Uterine smooth muscle cell (primary cell): Measurements from ENCODE around the gene PELO. TPM values are rescaled to one million over a fixed set of nuclear protein-coding genes. Genes with fewer than 3 reads are reported as not detected.

ENCODE experiments used
- total RNA-seq: library from RNA; depleted of rRNA; stranded (reverse); fragments of >200 nt; gene quantifications from 2 replicates; pipeline ENCODE4 v1.2.3, GENCODE V29; 2014

Gene PELO, protein sequence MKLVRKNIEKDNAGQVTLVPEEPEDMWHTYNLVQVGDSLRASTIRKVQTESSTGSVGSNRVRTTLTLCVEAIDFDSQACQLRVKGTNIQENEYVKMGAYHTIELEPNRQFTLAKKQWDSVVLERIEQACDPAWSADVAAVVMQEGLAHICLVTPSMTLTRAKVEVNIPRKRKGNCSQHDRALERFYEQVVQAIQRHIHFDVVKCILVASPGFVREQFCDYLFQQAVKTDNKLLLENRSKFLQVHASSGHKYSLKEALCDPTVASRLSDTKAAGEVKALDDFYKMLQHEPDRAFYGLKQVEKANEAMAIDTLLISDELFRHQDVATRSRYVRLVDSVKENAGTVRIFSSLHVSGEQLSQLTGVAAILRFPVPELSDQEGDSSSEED
- total RNA-seq: 35.6 and 39.1 TPM in 2 replicates

DNA sequence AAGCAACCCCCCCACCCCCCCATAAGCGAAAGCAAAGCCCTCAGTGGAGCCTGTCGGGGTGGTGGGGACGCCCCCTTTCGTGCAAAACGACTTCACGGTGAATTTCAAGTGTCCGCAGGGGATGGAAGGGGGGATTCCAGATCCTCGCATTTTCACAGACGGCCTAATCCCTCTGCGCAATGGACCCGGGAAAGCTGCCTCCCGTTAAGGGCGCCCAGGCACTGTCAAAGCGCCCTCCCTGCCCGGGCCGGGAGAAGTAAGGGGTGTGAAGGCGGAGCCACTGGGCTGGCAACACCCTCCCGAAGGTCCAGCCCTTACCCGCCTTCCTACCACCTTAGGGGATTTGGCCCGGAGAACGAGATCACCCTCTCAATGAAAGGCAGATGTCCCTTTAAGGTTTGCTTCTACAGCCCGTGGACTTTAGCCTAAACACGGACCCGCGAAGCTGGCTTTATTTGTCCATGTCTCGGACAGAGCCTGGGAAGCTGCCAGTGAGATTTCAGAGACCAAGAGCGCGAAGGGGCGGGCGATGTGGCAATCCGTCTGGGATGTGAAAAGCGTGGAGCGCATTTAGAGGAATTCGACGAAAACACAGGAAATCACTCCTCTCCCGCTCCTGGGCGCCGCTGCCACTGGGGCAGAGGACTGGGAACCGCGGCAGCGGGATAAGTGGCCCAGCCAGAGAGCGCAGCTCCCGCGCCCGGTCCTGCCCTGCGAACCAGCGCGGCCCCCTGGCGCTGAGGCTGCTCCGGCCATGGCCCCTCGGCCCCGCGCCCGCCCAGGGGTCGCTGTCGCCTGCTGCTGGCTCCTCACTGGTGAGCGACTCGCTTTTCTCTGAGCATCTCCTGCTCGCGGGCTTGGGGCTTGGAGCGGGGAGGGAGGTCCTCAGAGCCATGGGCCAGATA is at the start of gene PELO, which contains the start of gene ITGA1:
TSS of gene PELO (plus strand) at position 317 of the 905 bp plus-strand sequence. CDS start 12,479 bp downstream, outside the sequence.
TSS of gene ITGA1 (plus strand) at position 317 of the 905 bp plus-strand sequence. CDS start at position 755, 438 bp downstream.

Other genes starting within 250 kb of the PELO start
- gene ITGA1, start within 50 bp of the PELO start, total RNA-seq: 9.5 and 17.7 TPM in 2 replicates
- gene ITGA2, start 201.4 kb downstream of the PELO start, total RNA-seq: 40.7 and 122 TPM in 2 replicates